ENCODE data around the gene SLC35A2.

DNA sequence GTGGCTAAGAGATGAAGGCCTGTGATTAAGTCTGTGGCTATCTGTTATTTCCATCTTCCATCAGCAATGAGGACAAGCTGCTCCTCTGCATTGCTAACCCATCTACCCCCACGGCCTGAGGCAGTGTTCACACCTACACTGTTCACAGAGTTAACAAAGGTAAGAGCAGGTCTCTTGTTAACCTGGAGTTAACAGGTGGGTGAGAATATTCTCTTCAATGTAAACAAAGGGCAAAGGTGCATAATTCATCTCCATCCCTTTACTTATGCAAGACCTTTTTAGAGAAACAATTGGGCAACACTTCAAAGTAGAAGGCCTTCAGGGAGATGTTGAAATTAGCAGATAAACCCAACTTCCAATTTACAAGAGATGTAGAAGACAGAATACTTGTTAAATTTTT lies 2.8 kb downstream of the SLC35A2 start:
- no peak for TF ChIP-seq CTCF (IDR thresholded peaks at IDR 0.05)
- TF ChIP-seq POLR2A (IDR thresholded peaks at IDR 0.05) = no peak

All from right lobe of liver (tissue), 4 donors.